ENCODE measurements around the gene NR1H3.

DNA sequence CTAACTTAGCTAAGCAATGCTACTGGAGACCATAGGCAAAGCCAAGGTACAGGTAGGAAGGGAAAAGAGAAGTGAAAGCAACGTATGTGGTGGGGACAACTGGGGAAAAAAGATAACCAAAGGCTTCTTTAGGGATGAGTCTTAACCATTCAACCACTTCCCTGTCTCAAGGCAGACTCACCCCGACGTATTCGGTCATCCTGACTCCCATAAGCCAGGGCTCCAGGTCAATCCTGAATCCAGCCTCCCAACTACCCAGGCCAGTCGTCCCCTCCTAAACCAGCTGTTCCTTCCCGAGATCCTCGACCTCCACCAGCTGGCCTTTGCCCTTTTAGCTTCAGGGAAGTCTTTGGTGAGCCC lies 9.5 kb upstream of the NR1H3 start:
- TF ChIP-seq, protein P1, sequence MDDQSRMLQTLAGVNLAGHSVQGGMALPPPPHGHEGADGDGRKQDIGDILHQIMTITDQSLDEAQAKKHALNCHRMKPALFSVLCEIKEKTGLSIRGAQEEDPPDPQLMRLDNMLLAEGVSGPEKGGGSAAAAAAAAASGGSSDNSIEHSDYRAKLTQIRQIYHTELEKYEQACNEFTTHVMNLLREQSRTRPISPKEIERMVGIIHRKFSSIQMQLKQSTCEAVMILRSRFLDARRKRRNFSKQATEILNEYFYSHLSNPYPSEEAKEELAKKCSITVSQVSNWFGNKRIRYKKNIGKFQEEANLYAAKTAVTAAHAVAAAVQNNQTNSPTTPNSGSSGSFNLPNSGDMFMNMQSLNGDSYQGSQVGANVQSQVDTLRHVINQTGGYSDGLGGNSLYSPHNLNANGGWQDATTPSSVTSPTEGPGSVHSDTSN (IDR thresholded peaks at IDR 0.05), result no peak
- TF ChIP-seq RAD21 (IDR thresholded peaks at IDR 0.05; ENCODE audit: low read length) (no peak), GATA2 (CRISPR knock-in tag; IDR thresholded peaks at IDR 0.05) (no peak), TAF1 (IDR thresholded peaks at IDR 0.05; ENCODE audit: borderline replicate concordance, low read depth, low read length) (no peak)
- TF ChIP-seq, protein P2, sequence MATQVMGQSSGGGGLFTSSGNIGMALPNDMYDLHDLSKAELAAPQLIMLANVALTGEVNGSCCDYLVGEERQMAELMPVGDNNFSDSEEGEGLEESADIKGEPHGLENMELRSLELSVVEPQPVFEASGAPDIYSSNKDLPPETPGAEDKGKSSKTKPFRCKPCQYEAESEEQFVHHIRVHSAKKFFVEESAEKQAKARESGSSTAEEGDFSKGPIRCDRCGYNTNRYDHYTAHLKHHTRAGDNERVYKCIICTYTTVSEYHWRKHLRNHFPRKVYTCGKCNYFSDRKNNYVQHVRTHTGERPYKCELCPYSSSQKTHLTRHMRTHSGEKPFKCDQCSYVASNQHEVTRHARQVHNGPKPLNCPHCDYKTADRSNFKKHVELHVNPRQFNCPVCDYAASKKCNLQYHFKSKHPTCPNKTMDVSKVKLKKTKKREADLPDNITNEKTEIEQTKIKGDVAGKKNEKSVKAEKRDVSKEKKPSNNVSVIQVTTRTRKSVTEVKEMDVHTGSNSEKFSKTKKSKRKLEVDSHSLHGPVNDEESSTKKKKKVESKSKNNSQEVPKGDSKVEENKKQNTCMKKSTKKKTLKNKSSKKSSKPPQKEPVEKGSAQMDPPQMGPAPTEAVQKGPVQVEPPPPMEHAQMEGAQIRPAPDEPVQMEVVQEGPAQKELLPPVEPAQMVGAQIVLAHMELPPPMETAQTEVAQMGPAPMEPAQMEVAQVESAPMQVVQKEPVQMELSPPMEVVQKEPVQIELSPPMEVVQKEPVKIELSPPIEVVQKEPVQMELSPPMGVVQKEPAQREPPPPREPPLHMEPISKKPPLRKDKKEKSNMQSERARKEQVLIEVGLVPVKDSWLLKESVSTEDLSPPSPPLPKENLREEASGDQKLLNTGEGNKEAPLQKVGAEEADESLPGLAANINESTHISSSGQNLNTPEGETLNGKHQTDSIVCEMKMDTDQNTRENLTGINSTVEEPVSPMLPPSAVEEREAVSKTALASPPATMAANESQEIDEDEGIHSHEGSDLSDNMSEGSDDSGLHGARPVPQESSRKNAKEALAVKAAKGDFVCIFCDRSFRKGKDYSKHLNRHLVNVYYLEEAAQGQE (IDR thresholded peaks at IDR 0.05; ENCODE audit: low read depth, low read length), result no peak

Data from SK-N-SH (cell line).